Mucosa of gallbladder (tissue), 1 donor: Measurements from ENCODE around the gene SNX30. TPM values are rescaled to one million over a fixed set of nuclear protein-coding genes. Genes with fewer than 3 reads are reported as not detected.
A peak's percentile ranks its signal among the peaks of the same experiment; 100 is the strongest.
"Not testable (repeated sequence)": the region's sequence is repeated elsewhere in the genome, so short reads cannot be mapped to it uniquely, and the experiment has no call there.

ENCODE experiments used
- DNase-seq: peaks from one replicate; pipeline ENCODE4 v3.0.0-alpha.2; 2020; ENCODE audit warnings: low spot score
- total RNA-seq: library from RNA; stranded (reverse); gene quantifications from one replicate; pipeline ENCODE4 v1.2.1, GENCODE V29; 2021
- donor health status: DM: no; HTN: no; CAD: no.

SNX30 gene
- total RNA-seq: 8.9 TPM

GRCh38 chr9:112750016-112750763, at the start of gene SNX30:
SNX30 (plus strand) TSS chr9:112750760; CDS start chr9:112751002, 242 bp downstream.
- DNase-seq: peak; percentile 90

GRCh38 chr9:112703304-112703703, 47.3 kb upstream of the SNX30 start:
- DNase-seq: no peak

GRCh38 chr9:112705768-112706427, 44.7 kb upstream of the SNX30 start:
- peak; percentile 28 for DNase-seq

- DNase-seq: no peak
Observed at GRCh38 chr9:112711050-112711689, 39.4 kb upstream of the SNX30 start.

GRCh38 chr9:112712678-112713077, 37.9 kb upstream of the SNX30 start:
- DNase-seq: no peak

- peak; percentile 97 for DNase-seq
Observed at GRCh38 chr9:112717661-112718331, 32.8 kb upstream of the SNX30 start, which contains the start of gene INIP. INIP (minus strand) TSS chr9:112718117; CDS start chr9:112716485, 1,632 bp downstream.

GRCh38 chr9:112719241-112719691, 31.3 kb upstream of the SNX30 start:
- no peak for DNase-seq

GRCh38 chr9:112719696-112720095, 30.9 kb upstream of the SNX30 start:
- no peak for DNase-seq

- DNase-seq: no peak
Observed at GRCh38 chr9:112720113-112720780, 30.3 kb upstream of the SNX30 start.

- not testable (repeated sequence) for DNase-seq
Observed at GRCh38 chr9:112722749-112723148, 27.8 kb upstream of the SNX30 start.

- DNase-seq: no peak
Observed at GRCh38 chr9:112725961-112726360, 24.6 kb upstream of the SNX30 start.

- no peak for DNase-seq
Observed at GRCh38 chr9:112726428-112726827, 24.1 kb upstream of the SNX30 start.

GRCh38 chr9:112728401-112728800, 22.2 kb upstream of the SNX30 start:
- no peak for DNase-seq

GRCh38 chr9:112731971-112732370, 18.6 kb upstream of the SNX30 start:
- DNase-seq: no peak

GRCh38 chr9:112734892-112735291, 15.7 kb upstream of the SNX30 start:
- no peak for DNase-seq

- no peak for DNase-seq
Observed at GRCh38 chr9:112743216-112743836, 7.2 kb upstream of the SNX30 start.

- no peak for DNase-seq
Observed at GRCh38 chr9:112744177-112744576, 6.4 kb upstream of the SNX30 start.

GRCh38 chr9:112747094-112747493, 3.5 kb upstream of the SNX30 start:
- no peak for DNase-seq

- DNase-seq: no peak
Observed at GRCh38 chr9:112750764-112751055, 150 bp downstream of the SNX30 start.

GRCh38 chr9:112751056-112751795, 666 bp downstream of the SNX30 start:
- peak; percentile 41 for DNase-seq
